Spleen (tissue), 11 donors: ENCODE results near the gene CSNK2A1. TPM values are rescaled to one million over a fixed set of nuclear protein-coding genes. Genes with fewer than 3 reads are reported as not detected.

Source experiments
- DNase-seq: peaks from one replicate; pipeline ENCODE4 v3.0.0-alpha.2; 2020
- H3K27ac ChIP-seq, 8 donors: fragments of 200-600 bp; sonication (generic) in 7 of 8; 1 replicate in 4 of 8; 2 replicates in 4 of 8; pipeline versions ENCODE4 v1.5.0 to v1.8.0; 2016 to 2021; ENCODE audit warnings: inconsistent platforms in 4 of 8, mild to moderate bottlenecking in 4 of 8, moderate library complexity in 1 of 8
- H3K27me3 ChIP-seq, 7 donors: fragments of 200-600 bp; sonication (generic) in 6 of 7; replicated peaks in 1 of 7; 1 replicate in 4 of 7; 2 replicates in 3 of 7; pipeline versions ENCODE4 v1.5.0 to v1.8.0; 2016 to 2021; ENCODE audit warnings: inconsistent platforms in 3 of 7, mild to moderate bottlenecking in 1 of 7
- H3K36me3 ChIP-seq, 6 donors: fragments of 200-600 bp; sonication (generic) in 5 of 6; 1 replicate in 4 of 6; 2 replicates in 2 of 6; pipeline versions ENCODE4 v1.5.0 to v1.8.0; 2016 to 2021; ENCODE audit warnings: inconsistent platforms in 2 of 6
- H3K4me1 ChIP-seq, 6 donors: fragments of 200-600 bp; sonication (generic) in 5 of 6; 1 replicate in 3 of 6; 2 replicates in 3 of 6; pipeline versions ENCODE4 v1.5.0 to v1.8.0; 2016 to 2021; ENCODE audit warnings: inconsistent platforms in 3 of 6
- H3K4me3 ChIP-seq, 8 donors: fragments of 200-600 bp; sonication (generic) in 7 of 8; 1 replicate in 4 of 8; 2 replicates in 4 of 8; pipeline versions ENCODE4 v1.5.0 to v1.8.0; 2016 to 2021; ENCODE audit warnings: inconsistent platforms in 4 of 8, mild to moderate bottlenecking in 4 of 8, moderate library complexity in 2 of 8
- H3K9me3 ChIP-seq, 8 donors: fragments of 200-600 bp; sonication (generic) in 7 of 8; 1 replicate in 4 of 8; 2 replicates in 4 of 8; pipeline versions ENCODE4 v1.5.0 to v1.8.0; 2016 to 2021; ENCODE audit warnings: inconsistent platforms in 4 of 8
- CTCF ChIP-seq, 11 experiments: fragments of 200-600 bp in 7 of 11; fragments of 450-650 bp in 4 of 11; sonication (generic) in 4 of 11; IDR thresholded peaks in 8 of 11; conservative IDR thresholded peaks in 3 of 11; 1 replicate in 7 of 11; 2 replicates in 4 of 11; pipeline versions ENCODE4 v1.4.0 to v1.8.0; 2016 to 2021; ENCODE audit warnings: antibody characterized with exemption in 11 of 11, inconsistent platforms in 4 of 11, mild to moderate bottlenecking in 1 of 11
- POLR2A ChIP-seq, 3 donors: fragments of 450-650 bp; IDR thresholded peaks; one replicate each; pipeline ENCODE4 v1.5.1; 2017; ENCODE audit warnings: antibody characterized with exemption in 3 of 3, mild to moderate bottlenecking in 1 of 3
- POLR2AphosphoS5 ChIP-seq, 3 donors: sonication (generic); formaldehyde crosslinking; IDR thresholded peaks; one replicate each; pipeline ENCODE4 v1.5.1; 2017; ENCODE audit warnings: antibody characterized with exemption in 3 of 3
- WGBS, 5 donors: extraction: QIAGEN DNeasy Blood & Tissue Kit in 3 of 5; methylation state at CpG; one replicate each; pipeline versions ENCODE4 v1.1.5 to v1.1.7; 2013 to 2018; 5-methylcytosine and 5-hydroxymethylcytosine counted together
- intact Hi-C: fragments of 100-400 bp; cut with DNase I; formaldehyde crosslinking; loops from one replicate; pipeline ENCODE4 v1.15.0; 2023; ENCODE audit warnings: low total_unique reads
- polyA plus RNA-seq, 3 donors: library from polyadenylated mRNA; stranded (reverse); fragments of 200-250 nt; gene quantifications; one replicate each; pipeline ENCODE4 v1.2.1, GENCODE V29; 2013
- total RNA-seq, 7 donors: library from RNA; depleted of rRNA in 3 of 7; stranded (reverse); fragments of >200 nt in 3 of 7; fragmentation: NEBNext Ultra II Directional in 4 of 7; extraction: Animal tissue kit (Norgen Biotek cat#: 25700) in 4 of 7; gene quantifications; one replicate each; pipeline versions ENCODE4 v1.1.0 to v1.2.1, GENCODE V29; 2016 to 2021
- donor health status: healthy with polysubstance abuse.
- donor health status: DM: no; HTN: no; CAD: no; lungs with moderate emphysema.
- donor health status: DM: no; HTN: no; CAD: no.
- donor health status: Bipolar disorder and iron deficiency.
- donor health status: healthy.
- donor health status: DM: no; HTN: no; CAD: no.
- donor health status: DM: yes; HTN: yes; CAD: no.

Gene CSNK2A1
- total and polyA plus RNA-seq, 10 donors, result 16.4 to 92.9 (median 88.1) TPM

- Histone ChIP-seq H3K9me3 (peaks cover 0 to 9% (median 4%) of the 10 kb centered on the region in 8 donors), H3K4me1 (peaks cover 33 to 100% (median 89%) of the 10 kb centered on the region in 6 donors), H3K36me3 (peaks cover 0 to 11% (median 0%) of the 10 kb centered on the region in 6 donors), H3K27me3 (no peaks in the 10 kb centered on the region), H3K27ac (peak overlapping the region in 1 of 8 donors; percentile 37), H3K4me3 (no peak overlapping the region)
- intact Hi-C loops, result no loop called here
- no peak for TF ChIP-seq POLR2AphosphoS5 (IDR thresholded peaks at IDR 0.05)
- DNase-seq, result no peak
- 49 to 66% (median 55%) methylated on average over 7 of the region's 7 CpGs for WGBS, 5 donors
Measured at GRCh38 chr20:536426-537010, 7.1 kb downstream of the CSNK2A1 start.

- peak overlapping the region in 1 of 8 donors; percentile 37 for H3K27ac ChIP-seq
- H3K4me3 ChIP-seq, result no peak overlapping the region
- peaks cover 31 to 100% (median 85%) of the 10 kb centered on the region in 6 donors for H3K4me1 ChIP-seq
- DNase-seq, result no peak
- no peak for TF ChIP-seq POLR2A (IDR thresholded peaks at IDR 0.05)
- TF ChIP-seq POLR2AphosphoS5 (IDR thresholded peaks at IDR 0.05), result no peak
- TF ChIP-seq CTCF (IDR thresholded peaks at IDR 0.05 in 8 of 11, conservative IDR thresholded peaks at IDR 0.05 in 3 of 11), result no peak
- 30 to 37% (median 31%) methylated on average over 3 of the region's 3 CpGs for WGBS, 5 donors
- intact Hi-C loops, result no loop called here
- no peaks in the 10 kb centered on the region for H3K27me3 ChIP-seq
- peaks cover 0 to 8% (median 3%) of the 10 kb centered on the region in 8 donors for H3K9me3 ChIP-seq
- peaks cover 0 to 8% (median 0%) of the 10 kb centered on the region in 6 donors for H3K36me3 ChIP-seq
Measured at GRCh38 chr20:535958-536357, 7.6 kb downstream of the CSNK2A1 start.

GRCh38 chr20:533526-533925 lies 10.1 kb downstream of the CSNK2A1 start:
- 75 to 88% (median 78%) methylated on average over 5 of the region's 5 CpGs for WGBS, 5 donors
- TF ChIP-seq POLR2A (IDR thresholded peaks at IDR 0.05) (no peak), POLR2AphosphoS5 (IDR thresholded peaks at IDR 0.05) (no peak), CTCF (IDR thresholded peaks at IDR 0.05 in 8 of 11, conservative IDR thresholded peaks at IDR 0.05 in 3 of 11) (no peak)
- H3K4me3 ChIP-seq, result no peak overlapping the region
- intact Hi-C loops, result no loop called here
- no peak overlapping the region for H3K27ac ChIP-seq
- H3K4me1 ChIP-seq, result peaks cover 23 to 95% (median 61%) of the 10 kb centered on the region in 6 donors
- H3K27me3 ChIP-seq, result no peaks in the 10 kb centered on the region
- DNase-seq, result no peak
- H3K36me3 ChIP-seq, result peaks cover 0 to 19% (median 0%) of the 10 kb centered on the region in 6 donors
- no peaks in the 10 kb centered on the region for H3K9me3 ChIP-seq

GRCh38 chr20:532530-532929 lies 11.1 kb downstream of the CSNK2A1 start:
- no peak overlapping the region for H3K4me3 ChIP-seq
- H3K9me3 ChIP-seq, result peaks cover 0 to 8% (median 6%) of the 10 kb centered on the region in 8 donors

More at GRCh38 chr20:532530-532929, 11.1 kb downstream of the CSNK2A1 start:
- Histone ChIP-seq H3K36me3 (peaks cover 0 to 29% (median 4%) of the 10 kb centered on the region in 6 donors), H3K27ac (no peak overlapping the region), H3K4me1 (peaks cover 21 to 85% (median 51%) of the 10 kb centered on the region in 6 donors), H3K27me3 (no peaks in the 10 kb centered on the region)
- intact Hi-C loops, result no loop called here
- no peak for DNase-seq
- TF ChIP-seq CTCF (IDR thresholded peaks at IDR 0.05 in 8 of 11, conservative IDR thresholded peaks at IDR 0.05 in 3 of 11), result no peak
- no peak for TF ChIP-seq POLR2A (IDR thresholded peaks at IDR 0.05)
- TF ChIP-seq POLR2AphosphoS5 (IDR thresholded peaks at IDR 0.05), result no peak
- WGBS, 5 donors, result 54 to 86% (median 76%) methylated on average over 4 of the region's 4 CpGs
